IPS-NIHi7 (cell line): ENCODE measurements around the gene CACNA2D1.

ENCODE experiments used
- DNase-seq: peaks from one replicate; pipeline ENCODE4 v3.0.0; 2012; ENCODE audit warnings: mixed read lengths; ENCODE audit errors: extremely low spot score

CACNA2D1 gene

GRCh38 chr7:82230811-82231581 is 212.6 kb downstream of the CACNA2D1 start:
- no peak for DNase-seq

GRCh38 chr7:82229164-82229563 is 214.4 kb downstream of the CACNA2D1 start:
- DNase-seq, result no peak

GRCh38 chr7:82226191-82226590 is 217.4 kb downstream of the CACNA2D1 start:
- no peak for DNase-seq

GRCh38 chr7:82224529-82224928 is 219.0 kb downstream of the CACNA2D1 start:
- no peak for DNase-seq

- DNase-seq, result no peak
Observed at GRCh38 chr7:82223580-82223979, 220.0 kb downstream of the CACNA2D1 start.

- no peak for DNase-seq
Observed at GRCh38 chr7:82221152-82221674, 222.4 kb downstream of the CACNA2D1 start.

GRCh38 chr7:82212466-82212865 is 231.1 kb downstream of the CACNA2D1 start:
- no peak for DNase-seq

GRCh38 chr7:82211333-82211732 is 232.2 kb downstream of the CACNA2D1 start:
- DNase-seq, result no peak

- no peak for DNase-seq
Observed at GRCh38 chr7:82210416-82211184, 233.0 kb downstream of the CACNA2D1 start.

- DNase-seq, result no peak
Observed at GRCh38 chr7:82209179-82209747, 234.3 kb downstream of the CACNA2D1 start.

- DNase-seq, result no peak
Observed at GRCh38 chr7:82204694-82205093, 238.9 kb downstream of the CACNA2D1 start.

GRCh38 chr7:82202965-82203364 is 240.6 kb downstream of the CACNA2D1 start:
- no peak for DNase-seq

- no peak for DNase-seq
Observed at GRCh38 chr7:82202107-82202506, 241.5 kb downstream of the CACNA2D1 start.

GRCh38 chr7:82200601-82201000 is 243.0 kb downstream of the CACNA2D1 start:
- no peak for DNase-seq

- no peak for DNase-seq
Observed at GRCh38 chr7:82194016-82194643, 249.4 kb downstream of the CACNA2D1 start.

- no peak for DNase-seq
Observed at GRCh38 chr7:82188636-82189035, 254.9 kb downstream of the CACNA2D1 start.

GRCh38 chr7:82185443-82185842 is 258.1 kb downstream of the CACNA2D1 start:
- DNase-seq, result no peak

- DNase-seq, result no peak
Observed at GRCh38 chr7:82183634-82184033, 259.9 kb downstream of the CACNA2D1 start.

GRCh38 chr7:82179311-82179710 is 264.3 kb downstream of the CACNA2D1 start:
- DNase-seq, result no peak

- no peak for DNase-seq
Observed at GRCh38 chr7:82175319-82175718, 268.3 kb downstream of the CACNA2D1 start.

- DNase-seq, result no peak
Observed at GRCh38 chr7:82173400-82174021, 270.1 kb downstream of the CACNA2D1 start.

GRCh38 chr7:82172881-82173280 is 270.7 kb downstream of the CACNA2D1 start:
- DNase-seq, result no peak
